ENCODE measurements around the gene PDE4D. TPM values are rescaled to one million over a fixed set of nuclear protein-coding genes. Genes with fewer than 3 reads are reported as not detected.

PDE4D gene
- total RNA-seq, 1 donor from 2014 or later = 44.8 TPM

GRCh38 chr5:59351076-59351794 is 542.3 kb downstream of the PDE4D start:
- Histone ChIP-seq H3K4me1 (no peaks in the 10 kb centered on the region), H3K36me3 (no peaks in the 10 kb centered on the region), H3K4me3 (no peak overlapping the region), H3K9me3 (no peaks in the 10 kb centered on the region), H3K27ac (no peak overlapping the region), H3K27me3 (no peaks in the 10 kb centered on the region)
- TF ChIP-seq CTCF (IDR thresholded peaks at IDR 0.05) = no peak
- no peak for DNase-seq (ENCODE audit: low spot score in 2 of 2)
- intact Hi-C loops (cut with DNase I) = no loop called here

- H3K27ac ChIP-seq = no peak overlapping the region
- no peak for DNase-seq (ENCODE audit: low spot score in 2 of 2)
- no peak overlapping the region for H3K4me3 ChIP-seq
- H3K36me3 ChIP-seq = no peaks in the 10 kb centered on the region
- H3K27me3 ChIP-seq = no peaks in the 10 kb centered on the region
- no peak for TF ChIP-seq CTCF (IDR thresholded peaks at IDR 0.05)
- no peaks in the 10 kb centered on the region for H3K4me1 ChIP-seq
- intact Hi-C loops (cut with DNase I) = no loop called here
- H3K9me3 ChIP-seq = no peaks in the 10 kb centered on the region
These were observed 545.3 kb downstream of the PDE4D start for GRCh38 chr5:59348189-59348588.

- DNase-seq (ENCODE audit: low spot score in 2 of 2) = no peak
- no peak overlapping the region for H3K4me3 ChIP-seq
- no peak for TF ChIP-seq CTCF (IDR thresholded peaks at IDR 0.05)
- intact Hi-C loops (cut with DNase I) = no loop called here
- no peaks in the 10 kb centered on the region for H3K36me3 ChIP-seq
- H3K27me3 ChIP-seq = no peaks in the 10 kb centered on the region
- no peak overlapping the region for H3K27ac ChIP-seq
- no peaks in the 10 kb centered on the region for H3K4me1 ChIP-seq
- H3K9me3 ChIP-seq = no peaks in the 10 kb centered on the region
These were observed 546.5 kb downstream of the PDE4D start for GRCh38 chr5:59346982-59347381.

GRCh38 chr5:59346514-59346913 is 547.0 kb downstream of the PDE4D start:
- Histone ChIP-seq H3K4me3 (no peak overlapping the region), H3K27me3 (no peaks in the 10 kb centered on the region), H3K4me1 (no peaks in the 10 kb centered on the region), H3K27ac (no peak overlapping the region), H3K9me3 (no peaks in the 10 kb centered on the region), H3K36me3 (no peaks in the 10 kb centered on the region)
- no peak for TF ChIP-seq CTCF (IDR thresholded peaks at IDR 0.05)
- intact Hi-C loops (cut with DNase I) = no loop called here
- DNase-seq (ENCODE audit: low spot score in 2 of 2) = no peak

GRCh38 chr5:59342181-59342580 is 551.3 kb downstream of the PDE4D start:
- Histone ChIP-seq H3K9me3 (no peaks in the 10 kb centered on the region), H3K27me3 (no peaks in the 10 kb centered on the region), H3K4me3 (no peak overlapping the region), H3K27ac (no peak overlapping the region), H3K36me3 (no peaks in the 10 kb centered on the region), H3K4me1 (no peaks in the 10 kb centered on the region)
- intact Hi-C loops (cut with DNase I) = no loop called here
- no peak for TF ChIP-seq CTCF (IDR thresholded peaks at IDR 0.05)
- no peak for DNase-seq (ENCODE audit: low spot score in 2 of 2)

- intact Hi-C loops (cut with DNase I) = no loop called here
- TF ChIP-seq CTCF (IDR thresholded peaks at IDR 0.05) = no peak
These were observed 551.8 kb downstream of the PDE4D start for GRCh38 chr5:59341760-59342159.

More at GRCh38 chr5:59341760-59342159, 551.8 kb downstream of the PDE4D start:
- H3K27me3 ChIP-seq = no peaks in the 10 kb centered on the region
- H3K27ac ChIP-seq = no peak overlapping the region
- DNase-seq (ENCODE audit: low spot score in 2 of 2) = no peak
- H3K36me3 ChIP-seq = no peaks in the 10 kb centered on the region
- no peaks in the 10 kb centered on the region for H3K4me1 ChIP-seq
- no peaks in the 10 kb centered on the region for H3K9me3 ChIP-seq
- no peak overlapping the region for H3K4me3 ChIP-seq
